ENCODE data around the gene CTSZ. TPM values are rescaled to one million over a fixed set of nuclear protein-coding genes. Genes with fewer than 3 reads are reported as not detected.

CTSZ gene
- total and polyA plus RNA-seq, 2 experiments from 2014 or later = 0.58 to 41.4 TPM

DNA sequence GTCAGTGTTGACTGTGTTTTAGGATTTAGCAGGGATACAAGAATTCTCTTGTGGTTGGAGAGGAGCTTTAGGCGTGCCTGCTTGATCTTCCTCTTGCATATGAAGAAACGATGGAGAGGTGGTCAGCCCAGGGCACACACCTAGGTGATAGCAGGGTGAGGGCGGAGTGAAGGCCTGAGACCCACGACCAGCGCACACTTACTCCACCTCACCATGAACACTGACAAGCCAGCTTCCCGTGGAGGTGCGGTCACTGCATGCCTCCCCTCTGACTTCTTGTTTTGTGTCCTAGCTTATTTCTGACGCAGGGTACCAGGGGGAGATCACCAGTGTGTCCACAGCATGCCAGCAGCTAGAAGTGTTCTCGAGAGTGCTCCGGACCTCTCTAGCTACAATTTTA, 17.9 kb downstream of the CTSZ start (continued):
- TF ChIP-seq, protein P1, sequence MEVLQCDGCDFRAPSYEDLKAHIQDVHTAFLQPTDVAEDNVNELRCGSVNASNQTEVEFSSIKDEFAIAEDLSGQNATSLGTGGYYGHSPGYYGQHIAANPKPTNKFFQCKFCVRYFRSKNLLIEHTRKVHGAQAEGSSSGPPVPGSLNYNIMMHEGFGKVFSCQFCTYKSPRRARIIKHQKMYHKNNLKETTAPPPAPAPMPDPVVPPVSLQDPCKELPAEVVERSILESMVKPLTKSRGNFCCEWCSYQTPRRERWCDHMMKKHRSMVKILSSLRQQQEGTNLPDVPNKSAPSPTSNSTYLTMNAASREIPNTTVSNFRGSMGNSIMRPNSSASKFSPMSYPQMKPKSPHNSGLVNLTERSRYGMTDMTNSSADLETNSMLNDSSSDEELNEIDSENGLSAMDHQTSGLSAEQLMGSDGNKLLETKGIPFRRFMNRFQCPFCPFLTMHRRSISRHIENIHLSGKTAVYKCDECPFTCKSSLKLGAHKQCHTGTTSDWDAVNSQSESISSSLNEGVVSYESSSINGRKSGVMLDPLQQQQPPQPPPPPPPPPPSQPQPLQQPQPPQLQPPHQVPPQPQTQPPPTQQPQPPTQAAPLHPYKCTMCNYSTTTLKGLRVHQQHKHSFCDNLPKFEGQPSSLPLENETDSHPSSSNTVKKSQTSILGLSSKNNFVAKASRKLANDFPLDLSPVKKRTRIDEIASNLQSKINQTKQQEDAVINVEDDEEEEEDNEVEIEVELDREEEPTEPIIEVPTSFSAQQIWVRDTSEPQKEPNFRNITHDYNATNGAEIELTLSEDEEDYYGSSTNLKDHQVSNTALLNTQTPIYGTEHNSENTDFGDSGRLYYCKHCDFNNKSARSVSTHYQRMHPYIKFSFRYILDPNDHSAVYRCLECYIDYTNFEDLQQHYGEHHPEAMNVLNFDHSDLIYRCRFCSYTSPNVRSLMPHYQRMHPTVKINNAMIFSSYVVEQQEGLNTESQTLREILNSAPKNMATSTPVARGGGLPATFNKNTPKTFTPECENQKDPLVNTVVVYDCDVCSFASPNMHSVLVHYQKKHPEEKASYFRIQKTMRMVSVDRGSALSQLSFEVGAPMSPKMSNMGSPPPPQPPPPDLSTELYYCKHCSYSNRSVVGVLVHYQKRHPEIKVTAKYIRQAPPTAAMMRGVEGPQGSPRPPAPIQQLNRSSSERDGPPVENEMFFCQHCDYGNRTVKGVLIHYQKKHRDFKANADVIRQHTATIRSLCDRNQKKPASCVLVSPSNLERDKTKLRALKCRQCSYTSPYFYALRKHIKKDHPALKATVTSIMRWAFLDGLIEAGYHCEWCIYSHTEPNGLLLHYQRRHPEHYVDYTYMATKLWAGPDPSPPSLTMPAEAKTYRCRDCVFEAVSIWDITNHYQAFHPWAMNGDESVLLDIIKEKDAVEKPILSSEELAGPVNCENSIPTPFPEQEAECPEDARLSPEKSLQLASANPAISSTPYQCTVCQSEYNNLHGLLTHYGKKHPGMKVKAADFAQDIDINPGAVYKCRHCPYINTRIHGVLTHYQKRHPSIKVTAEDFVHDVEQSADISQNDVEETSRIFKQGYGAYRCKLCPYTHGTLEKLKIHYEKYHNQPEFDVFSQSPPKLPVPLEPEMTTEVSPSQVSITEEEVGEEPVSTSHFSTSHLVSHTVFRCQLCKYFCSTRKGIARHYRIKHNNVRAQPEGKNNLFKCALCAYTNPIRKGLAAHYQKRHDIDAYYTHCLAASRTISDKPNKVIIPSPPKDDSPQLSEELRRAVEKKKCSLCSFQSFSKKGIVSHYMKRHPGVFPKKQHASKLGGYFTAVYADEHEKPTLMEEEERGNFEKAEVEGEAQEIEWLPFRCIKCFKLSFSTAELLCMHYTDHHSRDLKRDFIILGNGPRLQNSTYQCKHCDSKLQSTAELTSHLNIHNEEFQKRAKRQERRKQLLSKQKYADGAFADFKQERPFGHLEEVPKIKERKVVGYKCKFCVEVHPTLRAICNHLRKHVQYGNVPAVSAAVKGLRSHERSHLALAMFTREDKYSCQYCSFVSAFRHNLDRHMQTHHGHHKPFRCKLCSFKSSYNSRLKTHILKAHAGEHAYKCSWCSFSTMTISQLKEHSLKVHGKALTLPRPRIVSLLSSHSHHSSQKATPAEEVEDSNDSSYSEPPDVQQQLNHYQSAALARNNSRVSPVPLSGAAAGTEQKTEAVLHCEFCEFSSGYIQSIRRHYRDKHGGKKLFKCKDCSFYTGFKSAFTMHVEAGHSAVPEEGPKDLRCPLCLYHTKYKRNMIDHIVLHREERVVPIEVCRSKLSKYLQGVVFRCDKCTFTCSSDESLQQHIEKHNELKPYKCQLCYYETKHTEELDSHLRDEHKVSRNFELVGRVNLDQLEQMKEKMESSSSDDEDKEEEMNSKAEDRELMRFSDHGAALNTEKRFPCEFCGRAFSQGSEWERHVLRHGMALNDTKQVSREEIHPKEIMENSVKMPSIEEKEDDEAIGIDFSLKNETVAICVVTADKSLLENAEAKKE (CRISPR knock-in tag; IDR thresholded peaks at IDR 0.05) = no peak
- TF ChIP-seq NANOG (IDR thresholded peaks at IDR 0.05; ENCODE audit: borderline replicate concordance) = no peak

DNA sequence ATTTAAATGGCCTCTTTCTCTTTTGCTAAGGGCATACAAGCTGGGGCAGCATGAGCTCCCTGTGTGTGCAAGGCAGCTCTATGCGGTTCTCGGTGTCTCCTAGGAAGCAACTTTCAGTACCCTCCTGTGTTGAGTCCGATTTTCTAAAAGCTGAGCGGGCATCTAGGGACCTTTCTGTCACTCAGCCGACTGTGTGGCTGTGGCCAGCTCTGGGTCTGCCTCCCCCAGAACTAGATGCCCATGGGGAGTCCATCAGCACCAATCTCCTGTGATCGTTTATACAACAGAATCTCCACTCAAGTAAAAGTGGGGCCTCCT, 18.5 kb downstream of the CTSZ start:
- ATAC-seq = no peak
- H3K4me1 ChIP-seq (ENCODE audit: insufficient read depth) = peaks cover 8% of the 10 kb centered on the region
- H3K4me2 ChIP-seq = no peak overlapping the region
- no peaks in the 10 kb centered on the region for H3K9me2 ChIP-seq (ENCODE audit: insufficient read depth)
- H3K27me3 ChIP-seq (ENCODE audit: insufficient read depth) = no peaks in the 10 kb centered on the region
- no peak overlapping the region for H3K4me3 ChIP-seq
- H4K20me1 ChIP-seq (replicated peaks; ENCODE audit: insufficient read depth) = peaks cover 30% of the 10 kb centered on the region; the same call in 1 of the 2 replicates
- Mint-ChIP-seq H3K4me1 (peaks cover 11% of the 10 kb centered on the region), H3K36me3 (ENCODE audit: low read depth) (peaks cover 72% of the 10 kb centered on the region), H3K4me3 (no peak overlapping the region), H3K27me3 (ENCODE audit: insufficient read depth, low read depth, poor library complexity) (no peaks in the 10 kb centered on the region), H3K9me3 (no peaks in the 10 kb centered on the region), H3K27ac (no peak overlapping the region)
- H3K36me3 ChIP-seq (ENCODE audit: insufficient read depth) = peaks cover 55% of the 10 kb centered on the region
- TF ChIP-seq ZNF114 (CRISPR knock-in tag; IDR thresholded peaks at IDR 0.05) (no peak), CREB1 (CRISPR knock-in tag; IDR thresholded peaks at IDR 0.05; ENCODE audit: low read depth) (no peak), ZNF331 (CRISPR knock-in tag; IDR thresholded peaks at IDR 0.05; ENCODE audit: low read depth) (no peak), POLR2AphosphoS5 (IDR thresholded peaks at IDR 0.05; ENCODE audit: low read depth) (no peak)
- TF ChIP-seq, protein P2, sequence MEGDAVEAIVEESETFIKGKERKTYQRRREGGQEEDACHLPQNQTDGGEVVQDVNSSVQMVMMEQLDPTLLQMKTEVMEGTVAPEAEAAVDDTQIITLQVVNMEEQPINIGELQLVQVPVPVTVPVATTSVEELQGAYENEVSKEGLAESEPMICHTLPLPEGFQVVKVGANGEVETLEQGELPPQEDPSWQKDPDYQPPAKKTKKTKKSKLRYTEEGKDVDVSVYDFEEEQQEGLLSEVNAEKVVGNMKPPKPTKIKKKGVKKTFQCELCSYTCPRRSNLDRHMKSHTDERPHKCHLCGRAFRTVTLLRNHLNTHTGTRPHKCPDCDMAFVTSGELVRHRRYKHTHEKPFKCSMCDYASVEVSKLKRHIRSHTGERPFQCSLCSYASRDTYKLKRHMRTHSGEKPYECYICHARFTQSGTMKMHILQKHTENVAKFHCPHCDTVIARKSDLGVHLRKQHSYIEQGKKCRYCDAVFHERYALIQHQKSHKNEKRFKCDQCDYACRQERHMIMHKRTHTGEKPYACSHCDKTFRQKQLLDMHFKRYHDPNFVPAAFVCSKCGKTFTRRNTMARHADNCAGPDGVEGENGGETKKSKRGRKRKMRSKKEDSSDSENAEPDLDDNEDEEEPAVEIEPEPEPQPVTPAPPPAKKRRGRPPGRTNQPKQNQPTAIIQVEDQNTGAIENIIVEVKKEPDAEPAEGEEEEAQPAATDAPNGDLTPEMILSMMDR (conservative IDR thresholded peaks at IDR 0.05; ENCODE audit: low read depth in 2 of 2) = no peak
- DNase-seq (ENCODE audit: low spot score) = no peak
- H3K79me2 ChIP-seq (replicated peaks; ENCODE audit: insufficient read depth) = peaks cover 30% of the 10 kb centered on the region
- no peak overlapping the region for H3K27ac ChIP-seq (ENCODE audit: low read depth)
- H2AFZ ChIP-seq = no peak overlapping the region
- H3F3A ChIP-seq (replicated peaks; ENCODE audit: low read depth) = no peaks in the 10 kb centered on the region
